HG03039 (cell line): ENCODE data around the gene GPS1.

Experiments used
- ATAC-seq: cut with Tn5 transposase; IDR thresholded peaks from one replicate; pipeline ENCODE4 v1.9.1; 2021; ENCODE audit warnings: mild to moderate bottlenecking, moderate library complexity; ENCODE audit not compliant: unreplicated experiment

The GPS1 gene

GRCh38 chr17:82051776-82052637 is at the start of gene GPS1, which contains the start of gene RFNG:
Gene GPS1, plus strand, starts transcription at chr17:82051898. Its CDS starts 34 bp downstream, at chr17:82051932.
Gene RFNG, minus strand, starts transcription at chr17:82051811. Its CDS starts 45 bp downstream, at chr17:82051766.
- no peak for ATAC-seq

- ATAC-seq: no peak
These were observed 48.0 kb upstream of the GPS1 start for GRCh38 chr17:82003411-82004381.

- ATAC-seq: no peak
These were observed 46.9 kb upstream of the GPS1 start for GRCh38 chr17:82004517-82005455.

GRCh38 chr17:82005701-82006348 is 45.9 kb upstream of the GPS1 start:
- no peak for ATAC-seq

- no peak for ATAC-seq
These were observed 45.0 kb upstream of the GPS1 start for GRCh38 chr17:82006468-82007227.

- ATAC-seq: no peak
These were observed 44.5 kb upstream of the GPS1 start for GRCh38 chr17:82007228-82007494.

- no peak for ATAC-seq
These were observed 44.0 kb upstream of the GPS1 start for GRCh38 chr17:82007495-82008257.

- ATAC-seq: no peak
These were observed 43.3 kb upstream of the GPS1 start for GRCh38 chr17:82008258-82008940.

GRCh38 chr17:82008941-82009405 is 42.7 kb upstream of the GPS1 start:
- no peak for ATAC-seq

- ATAC-seq: no peak
These were observed 42.3 kb upstream of the GPS1 start for GRCh38 chr17:82009413-82009812.

- no peak for ATAC-seq
These were observed 40.8 kb upstream of the GPS1 start for GRCh38 chr17:82010575-82011525.

- ATAC-seq: no peak
These were observed 40.0 kb upstream of the GPS1 start for GRCh38 chr17:82011617-82012187.

- no peak for ATAC-seq
These were observed 39.4 kb upstream of the GPS1 start for GRCh38 chr17:82012261-82012639.

- no peak for ATAC-seq
These were observed 38.9 kb upstream of the GPS1 start for GRCh38 chr17:82012640-82013295.

GRCh38 chr17:82013341-82013740 is 38.4 kb upstream of the GPS1 start:
- no peak for ATAC-seq

GRCh38 chr17:82013772-82014321 is 37.9 kb upstream of the GPS1 start:
- no peak for ATAC-seq
